K562 (cell line): Measurements from ENCODE around the gene SLC16A1. TPM values are rescaled to one million over a fixed set of nuclear protein-coding genes. Genes with fewer than 3 reads are reported as not detected.

Experiments
- CREBBP ChIP-seq: IDR thresholded peaks from one replicate; pipeline ENCODE4 v1.6.1; 2012; ENCODE audit warnings: low read depth, mild to moderate bottlenecking, control low read depth, inconsistent platforms, low read length
- EHMT2 ChIP-seq: fragments of 450-650 bp; IDR thresholded peaks from 2 replicates; pipeline ENCODE4 v1.6.1; 2018; ENCODE audit warnings: antibody characterized with exemption
- ELK1 ChIP-seq: sonication (generic); formaldehyde crosslinking; IDR thresholded peaks from 2 replicates; pipeline ENCODE4 v1.8.1; 2022; ENCODE audit warnings: missing genetic modification reagents
- HDAC6 ChIP-seq: IDR thresholded peaks from 2 replicates; pipeline ENCODE4 v1.6.1; 2012; ENCODE audit warnings: low read depth, mild to moderate bottlenecking, control low read depth, inconsistent platforms, low read length, moderate library complexity
- KLF1 ChIP-seq: fragments of 450-650 bp; IDR thresholded peaks from 2 replicates; pipeline ENCODE4 v1.6.1; 2016; ENCODE audit warnings: missing genetic modification characterization, missing compliant biosample characterization
- NCOA2 ChIP-seq, 2 experiments: fragments of 450-650 bp; IDR thresholded peaks; 2 replicates each; pipeline ENCODE4 v1.6.1; 2018; ENCODE audit warnings: mild to moderate bottlenecking in 2 of 2, moderate library complexity in 1 of 2; ENCODE audit not compliant: partially characterized antibody in 2 of 2
- RAD51 ChIP-seq: fragments of 450-650 bp; IDR thresholded peaks from 2 replicates; pipeline ENCODE4 v1.7.1; 2016; ENCODE audit warnings: low read depth, mild to moderate bottlenecking, borderline replicate concordance
- RBM25 ChIP-seq: fragments of 200-400 bp; formaldehyde crosslinking; IDR thresholded peaks from 2 replicates; pipeline ENCODE4 v1.6.1; 2018; ENCODE audit warnings: low read length, low read depth, moderate library complexity; ENCODE audit not compliant: severe bottlenecking
- SMAD1 ChIP-seq: fragments of 150-350 bp; IDR thresholded peaks from 2 replicates; pipeline ENCODE4 v1.6.1; 2014; ENCODE audit warnings: low read length, low read depth; ENCODE audit not compliant: partially characterized antibody
- TAF9B ChIP-seq: fragments of 450-650 bp; IDR thresholded peaks from 2 replicates; pipeline ENCODE4 v1.6.1; 2018; ENCODE audit warnings: mild to moderate bottlenecking; ENCODE audit not compliant: partially characterized antibody
- YY1 ChIP-seq, 3 experiments: IDR thresholded peaks; 2 replicates each; pipeline ENCODE4 v1.6.1; 2011; ENCODE audit warnings: low read length in 2 of 3, mild to moderate bottlenecking in 2 of 3, moderate library complexity in 2 of 3, borderline replicate concordance in 1 of 3, control low read depth in 1 of 3, low read depth in 1 of 3; ENCODE audit not compliant: insufficient read depth in 3 of 3, insufficient replicate concordance in 2 of 3, control insufficient read depth in 1 of 3, insufficient read length in 1 of 3; ENCODE audit errors: extremely low read depth in 1 of 3
- ZNF239 ChIP-seq: fragments of 250-450 bp; sonication (Bioruptor Pico); IDR thresholded peaks from 2 replicates; pipeline ENCODE4 v1.4.0; 2020; ENCODE audit warnings: mild to moderate bottlenecking
- ZNF407 ChIP-seq: fragments of 450-650 bp; IDR thresholded peaks from 2 replicates; pipeline ENCODE4 v1.6.1; 2016; ENCODE audit warnings: low read depth
- ZNF449 ChIP-seq: fragments of 250-450 bp; sonication (Bioruptor Pico); IDR thresholded peaks from 2 replicates; pipeline ENCODE4 v1.8.0; 2022; ENCODE audit warnings: moderate library complexity, mild to moderate bottlenecking, inconsistent platforms
- ZNF507 ChIP-seq: conservative IDR thresholded peaks from 2 replicates; pipeline ENCODE4 v1.6.1; 2017; ENCODE audit warnings: missing genetic modification characterization, missing compliant biosample characterization
- polyA plus RNA-seq, 8 experiments: library from polyadenylated mRNA; depleted of rRNA in 4 of 8; stranded (reverse) in 5 of 8; unstranded in 3 of 8; fragments of >200 nt; fragmentation: Nextera tagmentation in 2 of 8; fragmentation: Illumina TruSeq in 1 of 8; extraction: Ambion mirVana in 2 of 8; extraction: Trizol in 1 of 8; gene quantifications; 2 replicates each; pipeline versions ENCODE4 v1.2.1 to v1.2.3, GENCODE V29; 2011 to 2014; ENCODE audit warnings: inconsistent platforms in 1 of 8, missing spikeins in 1 of 8
- total RNA-seq, 7 experiments: library from RNA; depleted of rRNA in 6 of 7; stranded (reverse); fragments of >200 nt in 6 of 7; fragmentation: Illumina TruSeq in 2 of 7; extraction: Trizol in 2 of 7; gene quantifications; 2 replicates each; pipeline versions ENCODE4 v1.2.1 to v1.2.3, GENCODE V29; 2011 to 2021; ENCODE audit warnings: low replicate concordance in 1 of 7

Gene SLC16A1
- total and polyA plus RNA-seq, 9 of the 15 experiments (the other 6 are each of a cell fraction or from before 2014, with no cell fraction given) = 73.1 to 244 (median 117) TPM

GRCh38 chr1:112935461-112936111 lies 20.4 kb downstream of the SLC16A1 start (continued):
- TF ChIP-seq ZNF407 (no peak), ZNF507 (tag) (no peak), CREBBP (no peak), ELK1 (CRISPR knock-in tag) (no peak), HDAC6 (no peak), ZNF449 (CRISPR knock-in tag) (no peak), YY1 (IDR thresholded peaks at IDR 0.05; ENCODE audit: borderline replicate concordance in 1 of 3, control insufficient read depth in 1 of 3, extremely low read depth in 1 of 3, insufficient read depth in 3 of 3, insufficient read length in 1 of 3, insufficient replicate concordance in 2 of 3, low read depth in 1 of 3, low read length in 2 of 3) (no peak), KLF1 (no peak), TAF9B (peak; percentile 76), SMAD1 (peak; percentile 89), RAD51 (no peak), RBM25 (no peak), ZNF239 (peak; percentile 54), EHMT2 (peak; percentile 84), NCOA2 (IDR thresholded peaks at IDR 0.05; ENCODE audit: partially characterized antibody in 2 of 2) (peak in 1 of 2 experiments; percentile 22)
